ENCODE results near the gene CPLX4.

CPLX4 gene

GRCh38 chr18:59306640-59307039, 11.8 kb downstream of the CPLX4 start:
- no peak for DNase-seq (ENCODE audit: low spot score)

- DNase-seq (ENCODE audit: low spot score): no peak
Observed at GRCh38 chr18:59305295-59305694, 13.2 kb downstream of the CPLX4 start.

GRCh38 chr18:59303656-59304195, 14.7 kb downstream of the CPLX4 start:
- DNase-seq (ENCODE audit: low spot score): no peak

- no peak for DNase-seq (ENCODE audit: low spot score)
Observed at GRCh38 chr18:59303006-59303405, 15.4 kb downstream of the CPLX4 start.

GRCh38 chr18:59301929-59302328, 16.5 kb downstream of the CPLX4 start:
- no peak for DNase-seq (ENCODE audit: low spot score)

- DNase-seq (ENCODE audit: low spot score): no peak
Observed at GRCh38 chr18:59300676-59301285, 17.7 kb downstream of the CPLX4 start.

- no peak for DNase-seq (ENCODE audit: low spot score)
Observed at GRCh38 chr18:59298871-59299270, 19.6 kb downstream of the CPLX4 start.

- DNase-seq (ENCODE audit: low spot score): no peak
Observed at GRCh38 chr18:59293317-59293716, 25.1 kb downstream of the CPLX4 start.

- DNase-seq (ENCODE audit: low spot score): no peak
Observed at GRCh38 chr18:59286341-59286740, 32.1 kb downstream of the CPLX4 start.

- no peak for DNase-seq (ENCODE audit: low spot score)
Observed at GRCh38 chr18:59282341-59282740, 36.1 kb downstream of the CPLX4 start.

- DNase-seq (ENCODE audit: low spot score): no peak
Observed at GRCh38 chr18:59279722-59280121, 38.7 kb downstream of the CPLX4 start.

- DNase-seq (ENCODE audit: low spot score): no peak
Observed at GRCh38 chr18:59279193-59279592, 39.3 kb downstream of the CPLX4 start.

GRCh38 chr18:59278793-59279192, 39.7 kb downstream of the CPLX4 start:
- DNase-seq (ENCODE audit: low spot score): no peak

GRCh38 chr18:59276047-59276446, 42.4 kb downstream of the CPLX4 start:
- no peak for DNase-seq (ENCODE audit: low spot score)

GRCh38 chr18:59275406-59275949, 43.0 kb downstream of the CPLX4 start:
- DNase-seq (ENCODE audit: low spot score): no peak

- DNase-seq (ENCODE audit: low spot score): no peak
Observed at GRCh38 chr18:59274533-59274928, 43.9 kb downstream of the CPLX4 start.

- no peak for DNase-seq (ENCODE audit: low spot score)
Observed at GRCh38 chr18:59273759-59274532, 44.5 kb downstream of the CPLX4 start.

GRCh38 chr18:59272891-59273758, 45.3 kb downstream of the CPLX4 start, which contains the start of gene RAX:
Gene RAX, minus strand, starts transcription at chr18:59273454. Its CDS starts 248 bp downstream, at chr18:59273206.
- no peak for DNase-seq (ENCODE audit: low spot score)

- no peak for DNase-seq (ENCODE audit: low spot score)
Observed at GRCh38 chr18:59272221-59272888, 46.1 kb downstream of the CPLX4 start.

- no peak for DNase-seq (ENCODE audit: low spot score)
Observed at GRCh38 chr18:59271606-59272220, 46.7 kb downstream of the CPLX4 start.

GRCh38 chr18:59270689-59271257, 47.7 kb downstream of the CPLX4 start:
- no peak for DNase-seq (ENCODE audit: low spot score)
